ENCODE measurements around the gene NR1I3.

Gene NR1I3

GRCh38 chr1:161225534-161226319, 12.3 kb downstream of the NR1I3 start, which contains the start of gene TOMM40L (continued):
- TF ChIP-seq ZNF2 (tag by site-specific recombination; IDR thresholded peaks at IDR 0.05) (peak; percentile 69; the same call in 1 of the 2 replicates), SP7 (tag by site-specific recombination; IDR thresholded peaks at IDR 0.05) (peak; percentile 60), ZNF654 (tag by site-specific recombination; IDR thresholded peaks at IDR 0.05; ENCODE audit: low read depth) (peak; percentile 47), ZNF629 (tag by site-specific recombination; IDR thresholded peaks at IDR 0.05) (peak; percentile 63), ZNF514 (tag by site-specific recombination; IDR thresholded peaks at IDR 0.05) (no peak), ZNF350 (tag by site-specific recombination; IDR thresholded peaks at IDR 0.05) (no peak), ZBTB48 (tag by site-specific recombination; IDR thresholded peaks at IDR 0.05) (peak; percentile 88), IKZF3 (tag by site-specific recombination; IDR thresholded peaks at IDR 0.05) (peak; percentile 76), ZNF324 (tag by site-specific recombination; IDR thresholded peaks at IDR 0.05) (no peak), ZNF600 (tag by site-specific recombination; IDR thresholded peaks at IDR 0.05) (no peak), ZSCAN30 (tag by site-specific recombination; IDR thresholded peaks at IDR 0.05) (peak; percentile 10; the same call in 1 of the 2 replicates), ZNF335 (tag by site-specific recombination; conservative IDR thresholded peaks at IDR 0.05) (peak; percentile 100), ZNF16 (tag by site-specific recombination; IDR thresholded peaks at IDR 0.05; ENCODE audit: low read depth) (no peak), ZFHX2 (tag by site-specific recombination; conservative IDR thresholded peaks at IDR 0.05) (0 out of 2 replicates have a peak, but pooled peaks have one; percentile 20), ZNF394 (tag by site-specific recombination; IDR thresholded peaks at IDR 0.05; ENCODE audit: borderline replicate concordance) (peak; percentile 6), ZNF501 (tag by site-specific recombination; IDR thresholded peaks at IDR 0.05) (0 out of 2 replicates have a peak, but pooled peaks have one; percentile 72), ZNF391 (tag by site-specific recombination; IDR thresholded peaks at IDR 0.05; ENCODE audit: borderline replicate concordance, low read depth) (peak; percentile 24; the same call in 1 of the 2 replicates), ZNF707 (tag by site-specific recombination; IDR thresholded peaks at IDR 0.05) (no peak), ZNF26 (tag by site-specific recombination; IDR thresholded peaks at IDR 0.05) (no peak), ZNF571 (tag by site-specific recombination; IDR thresholded peaks at IDR 0.05) (no peak), ZNF692 (tag by site-specific recombination; IDR thresholded peaks at IDR 0.05) (peak; percentile 31; the same call in 1 of the 2 replicates), ZNF292 (tag by site-specific recombination; IDR thresholded peaks at IDR 0.05; ENCODE audit: borderline replicate concordance, low read depth) (no peak), ZBTB8A (tag by site-specific recombination; IDR thresholded peaks at IDR 0.05) (peak; percentile 45), WT1 (tag by site-specific recombination; IDR thresholded peaks at IDR 0.05) (no peak), PRDM10 (tag by site-specific recombination; IDR thresholded peaks at IDR 0.05) (peak; percentile 62), YY2 (tag by site-specific recombination; IDR thresholded peaks at IDR 0.05) (peak; percentile 95), ZNF302 (tag by site-specific recombination; IDR thresholded peaks at IDR 0.05; ENCODE audit: low read depth) (no peak), ZBTB7A (tag by site-specific recombination; IDR thresholded peaks at IDR 0.05; ENCODE audit: low read depth) (peak; percentile 51; the same call in 1 of the 2 replicates), GLIS2 (tag by site-specific recombination; IDR thresholded peaks at IDR 0.05) (peak; percentile 58; the same call in 1 of the 2 replicates), ZNF558 (tag by site-specific recombination; IDR thresholded peaks at IDR 0.05) (0 out of 2 replicates have a peak, but pooled peaks have one; percentile 46), ZNF473 (tag by site-specific recombination; IDR thresholded peaks at IDR 0.05) (no peak), SCRT2 (tag by site-specific recombination; IDR thresholded peaks at IDR 0.05) (peak; percentile 47), ZFP37 (tag by site-specific recombination; IDR thresholded peaks at IDR 0.05) (no peak)

All from HEK293 (cell line).